ENCODE results near the gene TMEM170B.

Gene TMEM170B

DNA sequence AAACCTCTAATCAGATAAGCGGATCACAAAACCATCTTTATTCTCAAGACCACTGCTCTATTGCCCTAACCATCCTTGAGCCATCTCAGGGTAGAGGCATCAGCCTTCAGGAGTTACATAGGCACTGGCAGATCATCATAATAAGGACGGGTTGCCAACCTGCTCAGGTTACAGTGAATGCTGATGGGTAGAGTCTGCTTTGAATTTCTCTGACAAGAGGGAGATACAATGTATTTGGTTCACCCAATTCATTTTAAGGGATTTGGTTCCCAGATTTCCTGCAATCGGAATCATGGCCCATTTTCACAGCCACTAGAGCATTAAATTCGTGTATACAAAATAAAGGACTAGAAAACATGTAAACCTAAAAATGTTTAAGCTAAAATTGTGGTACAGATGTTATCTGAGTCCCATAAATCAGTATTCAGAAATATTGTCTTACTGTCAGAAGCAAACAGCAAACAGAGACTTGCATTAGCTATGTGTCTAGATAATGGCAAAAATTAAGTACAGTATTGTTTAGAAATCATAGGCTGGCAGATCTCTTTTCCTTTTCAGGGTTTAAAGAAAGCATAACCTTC lies 41.9 kb upstream of the TMEM170B start:
- Histone ChIP-seq H3K4me3 (replicated peaks; ENCODE audit: insufficient read depth, low read length) (no peak overlapping the region), H3K27me3 (ENCODE audit: insufficient read depth, poor library complexity, severe bottlenecking) (no peaks in the 10 kb centered on the region), H3K27ac (replicated peaks) (no peak overlapping the region)
- TF ChIP-seq CTCF (IDR thresholded peaks at IDR 0.05; ENCODE audit: insufficient read depth, low read length): no peak
- TF ChIP-seq POLR2AphosphoS5 (IDR thresholded peaks at IDR 0.05; ENCODE audit: low read depth): no peak
- TF ChIP-seq SPI1 (IDR thresholded peaks at IDR 0.05; ENCODE audit: borderline replicate concordance, low read depth): no peak
- no peak for TF ChIP-seq REST (IDR thresholded peaks at IDR 0.05; ENCODE audit: insufficient replicate concordance, low read depth)
- TF ChIP-seq GABPA (IDR thresholded peaks at IDR 0.05; ENCODE audit: low read depth): no peak
- no peak for DNase-seq (ENCODE audit: low read depth in 1 of 2, low spot score in 1 of 2)

DNA sequence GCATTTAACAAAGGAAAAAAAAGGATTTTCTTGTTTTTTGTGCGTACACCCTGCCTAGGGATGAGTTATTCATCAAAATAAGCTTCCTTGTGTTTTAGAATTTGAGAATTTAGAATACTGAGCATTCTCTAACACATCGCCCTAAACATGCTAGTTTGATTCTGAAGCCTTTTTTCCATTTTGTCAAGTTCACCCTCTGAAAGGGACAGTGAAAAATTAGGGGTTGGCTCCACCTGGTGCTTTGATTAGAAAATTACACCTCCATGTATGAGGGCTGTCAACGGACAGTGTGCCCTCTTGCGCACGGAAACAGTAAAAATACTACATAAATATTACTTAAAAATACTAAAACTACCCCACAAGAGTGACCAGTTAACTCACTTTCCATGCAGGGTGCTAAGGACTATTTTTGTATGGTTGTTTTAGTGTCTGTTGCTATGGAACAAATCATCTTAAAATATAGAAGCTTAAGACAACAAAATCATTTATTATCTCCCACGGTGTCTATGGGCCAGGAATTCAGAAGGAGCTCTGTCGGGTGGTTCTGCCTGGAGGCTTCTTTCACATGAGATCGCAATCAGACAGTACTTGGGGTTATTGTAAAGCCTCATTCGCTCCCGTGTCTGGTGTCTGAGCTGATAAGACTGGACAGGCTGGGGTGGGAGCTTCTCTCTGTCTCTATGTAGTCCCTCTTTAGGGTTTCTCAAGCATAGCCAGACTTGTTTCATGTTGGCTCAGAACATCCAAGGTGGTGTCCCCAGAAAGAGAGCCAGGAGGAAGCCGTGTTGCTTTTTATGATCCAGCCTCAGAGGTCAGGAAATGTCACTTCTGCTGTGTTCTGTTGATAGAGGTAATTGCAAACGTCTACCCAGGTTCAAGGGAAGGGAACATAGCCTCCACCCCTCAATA lies 41.1 kb upstream of the TMEM170B start:
- H3K4me3 ChIP-seq (replicated peaks; ENCODE audit: insufficient read depth, low read length): no peak overlapping the region
- peak; percentile 63 to 84 for DNase-seq (ENCODE audit: low read depth in 1 of 2, low spot score in 1 of 2)
- TF ChIP-seq CTCF (IDR thresholded peaks at IDR 0.05; ENCODE audit: insufficient read depth, low read length) (peak; percentile 40), SPI1 (IDR thresholded peaks at IDR 0.05; ENCODE audit: borderline replicate concordance, low read depth) (no peak)
- peak overlapping the region; percentile 43 for H3K27ac ChIP-seq (replicated peaks)
- H3K27me3 ChIP-seq (ENCODE audit: insufficient read depth, poor library complexity, severe bottlenecking): no peaks in the 10 kb centered on the region

DNA sequence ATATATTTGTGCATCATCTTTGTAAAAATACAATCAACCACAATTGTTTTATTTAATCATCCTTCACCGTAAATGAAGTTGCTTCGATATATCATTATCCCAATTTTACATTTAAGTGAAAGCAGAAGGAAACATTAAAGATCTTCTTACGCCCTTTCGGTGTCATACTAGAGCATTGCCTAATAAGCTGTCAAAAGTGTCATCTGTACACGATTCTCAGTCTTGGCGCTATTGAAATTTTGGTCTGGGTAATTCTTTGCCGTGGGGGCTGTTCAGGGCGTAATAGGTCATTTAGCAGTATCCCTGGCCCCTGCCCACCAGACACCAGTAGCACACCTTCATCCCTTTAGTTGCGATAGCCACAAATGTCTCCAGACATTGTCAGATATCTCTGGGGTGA lies 40.4 kb upstream of the TMEM170B start:
- Histone ChIP-seq H3K4me3 (replicated peaks; ENCODE audit: insufficient read depth, low read length) (no peak overlapping the region), H3K27ac (replicated peaks) (no peak overlapping the region; the same call in 1 of the 2 replicates), H3K27me3 (ENCODE audit: insufficient read depth, poor library complexity, severe bottlenecking) (no peaks in the 10 kb centered on the region)
- DNase-seq (ENCODE audit: low read depth in 1 of 2, low spot score in 1 of 2): no peak
- TF ChIP-seq CTCF (IDR thresholded peaks at IDR 0.05; ENCODE audit: insufficient read depth, low read length): no peak
- no peak for TF ChIP-seq REST (IDR thresholded peaks at IDR 0.05; ENCODE audit: insufficient replicate concordance, low read depth)
- TF ChIP-seq POLR2AphosphoS5 (IDR thresholded peaks at IDR 0.05; ENCODE audit: low read depth): no peak
- no peak for TF ChIP-seq GABPA (IDR thresholded peaks at IDR 0.05; ENCODE audit: low read depth)
- TF ChIP-seq SPI1 (IDR thresholded peaks at IDR 0.05; ENCODE audit: borderline replicate concordance, low read depth): no peak
